HepG2 (cell line): ENCODE results near the gene EMILIN1. TPM values are rescaled to one million over a fixed set of nuclear protein-coding genes. Genes with fewer than 3 reads are reported as not detected.

Experiments used
- ATAC-seq: fragments of 200-7000 bp; cut with Tn5 transposase; 3 replicates; pipeline ENCODE4 v1.9.1; 2020; ENCODE audit warnings: mild to moderate bottlenecking, moderate library complexity
- BruUV-seq: library from RNA; stranded (reverse); fragments of 400-500 nt; replicated peaks from 2 replicates; lab custom pipeline; 2021; lab: Mats Ljungman, UMichigan
- CTCF ChIA-PET: fragments of 300-600 bp; formaldehyde crosslinking; extraction: SDS; loops from one replicate; lab custom pipeline; 2021; ENCODE audit warnings: low total read pairs, inconsistent platforms, low intra/inter-chr PET ratio; lab: Yijun Ruan, JAX
- POLR2A ChIA-PET: fragments of 350-600 bp; sonication (Branson Sonifier 250); formaldehyde crosslinking; loops from one replicate; lab custom pipeline; 2020; ENCODE audit warnings: antibody characterized with exemption, inconsistent platforms; lab: Yijun Ruan, JAX
- DNase-seq: peaks from one replicate; pipeline ENCODE4 v3.0.0-alpha.2; 2015; ENCODE audit warnings: low spot score
- FAIRE-seq: peaks from 3 replicates; lab custom pipeline; 2011; peaks lifted over from hg19 to GRCh38; lab: Jason Lieb, UNC
- H2AFZ ChIP-seq: one replicate; pipeline ENCODE4 v1.6.1; 2011; ENCODE audit warnings: low read length, inconsistent platforms
- H3K27ac ChIP-seq: fragments of 300-600 bp; 3 replicates; pipeline ENCODE4 v1.8.0; 2011; ENCODE audit warnings: mixed run types, mild to moderate bottlenecking, mixed read lengths, low read length, inconsistent platforms; ENCODE audit not compliant: insufficient read depth; ENCODE audit errors: extremely low read length
- H3K27me3 ChIP-seq, 2 experiments: fragments of 200-600 bp in 1 of 2; 2 replicates in 1 of 2; 3 replicates in 1 of 2; pipeline versions ENCODE4 v1.6.0 to v1.8.0; 2011; ENCODE audit warnings: low read length in 2 of 2, mild to moderate bottlenecking in 2 of 2, moderate library complexity in 2 of 2, inconsistent platforms in 1 of 2; ENCODE audit not compliant: insufficient read depth in 2 of 2, control insufficient read depth in 1 of 2
- H3K36me3 ChIP-seq, 2 experiments: fragments of 200-600 bp in 1 of 2; replicated peaks in 1 of 2; 2 replicates in 1 of 2; 3 replicates in 1 of 2; pipeline versions ENCODE4 v1.5.1 to v1.8.0; 2011; ENCODE audit warnings: low read length in 2 of 2, inconsistent platforms in 1 of 2; ENCODE audit not compliant: insufficient read depth in 2 of 2, control insufficient read depth in 1 of 2
- H3K4me1 ChIP-seq: 2 replicates; pipeline ENCODE4 v1.5.1; 2012; ENCODE audit warnings: low read length, inconsistent platforms; ENCODE audit not compliant: insufficient read depth
- H3K4me2 ChIP-seq: 2 replicates; pipeline ENCODE4 v1.6.0; 2011; ENCODE audit warnings: low read depth, low read length, inconsistent platforms
- H3K4me3 ChIP-seq, 3 experiments: fragments of 200-600 bp in 1 of 3; sonication (generic), shearing (Covaris generic) in 1 of 3; replicated peaks in 1 of 3; 2 replicates each; pipeline ENCODE4 v1.5.1; 2011 to 2016; ENCODE audit warnings: low read length in 3 of 3, inconsistent platforms in 2 of 3, low read depth in 2 of 3, mild to moderate bottlenecking in 2 of 3, control low read depth in 1 of 3, mixed read lengths in 1 of 3; ENCODE audit not compliant: insufficient read depth in 1 of 3
- H3K79me2 ChIP-seq: one replicate; pipeline ENCODE4 v1.6.1; 2011; ENCODE audit warnings: low read length, inconsistent platforms; ENCODE audit not compliant: insufficient read depth
- H3K9ac ChIP-seq: 2 replicates; pipeline ENCODE4 v1.6.0; 2011; ENCODE audit warnings: mild to moderate bottlenecking, low read depth, low read length, inconsistent platforms; ENCODE audit not compliant: insufficient read depth
- H3K9me3 ChIP-seq: 2 replicates; pipeline ENCODE4 v1.5.1; 2012; ENCODE audit warnings: mild to moderate bottlenecking, low read length
- H4K20me1 ChIP-seq: 2 replicates; pipeline ENCODE4 v1.6.0; 2011; ENCODE audit warnings: inconsistent platforms, mild to moderate bottlenecking, low read length, moderate library complexity; ENCODE audit not compliant: insufficient read depth
- HNRNPH1 ChIP-seq: fragments of 200-400 bp; formaldehyde crosslinking; optimal IDR thresholded peaks from 2 replicates; pipeline ENCODE3; 2017; ENCODE audit warnings: mild to moderate bottlenecking, low read depth, low read length
- HOXA5 ChIP-seq: sonication (generic); formaldehyde crosslinking; IDR thresholded peaks from 2 replicates; pipeline ENCODE4 v1.4.0; 2020; ENCODE audit warnings: missing genetic modification reagents
- IRF1 ChIP-seq: sonication (generic); formaldehyde crosslinking; IDR thresholded peaks from 2 replicates; pipeline ENCODE4 v1.4.0; 2020; ENCODE audit warnings: low read depth, mild to moderate bottlenecking, missing genetic modification reagents
- KAT2B ChIP-seq: fragments of 150-350 bp; IDR thresholded peaks from 2 replicates; pipeline ENCODE4 v1.6.1; 2014; ENCODE audit warnings: low read depth, low read length, borderline replicate concordance
- MAFK ChIP-seq, 2 experiments: IDR thresholded peaks in 1 of 2; conservative IDR thresholded peaks in 1 of 2; 2 replicates each; pipeline ENCODE4 v1.6.1; 2011; ENCODE audit warnings: improper control_type of control experiment in 2 of 2, low read length in 2 of 2
- MEF2D ChIP-seq: sonication (generic); formaldehyde crosslinking; IDR thresholded peaks from 2 replicates; pipeline ENCODE4 v1.5.1; 2020; ENCODE audit warnings: mild to moderate bottlenecking, missing genetic modification reagents
- MIXL1 ChIP-seq: IDR thresholded peaks from 2 replicates; pipeline ENCODE4 v1.6.1; 2016
- NFE2L1 ChIP-seq: sonication (generic); formaldehyde crosslinking; IDR thresholded peaks from 2 replicates; pipeline ENCODE4 v1.4.0; 2020; ENCODE audit warnings: missing genetic modification reagents, mild to moderate bottlenecking, borderline replicate concordance
- POGK ChIP-seq: sonication (generic); formaldehyde crosslinking; conservative IDR thresholded peaks from 2 replicates; pipeline ENCODE4 v1.8.0; 2022; ENCODE audit warnings: mild to moderate bottlenecking, moderate library complexity, missing genetic modification reagents
- YEATS2 ChIP-seq: sonication (generic); formaldehyde crosslinking; IDR thresholded peaks from 2 replicates; pipeline ENCODE4 v1.4.0; 2020; ENCODE audit warnings: missing genetic modification reagents, borderline replicate concordance
- ZBTB7A ChIP-seq: sonication (generic); formaldehyde crosslinking; IDR thresholded peaks from 2 replicates; pipeline ENCODE4 v1.8.0; 2022; ENCODE audit warnings: mild to moderate bottlenecking, missing genetic modification reagents
- ZIK1 ChIP-seq: sonication (generic); formaldehyde crosslinking; IDR thresholded peaks from 2 replicates; pipeline ENCODE4 v1.5.0; 2020; ENCODE audit warnings: mild to moderate bottlenecking, low read depth, missing genetic modification reagents, borderline replicate concordance
- ZNF317 ChIP-seq: sonication (generic); formaldehyde crosslinking; IDR thresholded peaks from 2 replicates; pipeline ENCODE4 v1.5.0; 2020; ENCODE audit warnings: mild to moderate bottlenecking, missing genetic modification reagents
- ZNF331 ChIP-seq: sonication (generic); formaldehyde crosslinking; IDR thresholded peaks from 2 replicates; pipeline ENCODE4 v1.4.0; 2020; ENCODE audit warnings: missing genetic modification reagents
- ZNF530 ChIP-seq: sonication (generic); formaldehyde crosslinking; IDR thresholded peaks from 2 replicates; pipeline ENCODE4 v1.5.0; 2020; ENCODE audit warnings: low read depth, mild to moderate bottlenecking, missing genetic modification reagents
- ZNF562 ChIP-seq: sonication (generic); formaldehyde crosslinking; IDR thresholded peaks from 2 replicates; pipeline ENCODE4 v1.8.0; 2022; ENCODE audit warnings: missing genetic modification reagents, borderline replicate concordance
- ZNF644 ChIP-seq: IDR thresholded peaks from 2 replicates; pipeline ENCODE4 v1.6.1; 2016; ENCODE audit warnings: low read depth
- ZNF75D ChIP-seq: sonication (generic); formaldehyde crosslinking; IDR thresholded peaks from 2 replicates; pipeline ENCODE4 v1.8.1; 2023; ENCODE audit warnings: missing genetic modification reagents, mild to moderate bottlenecking, borderline replicate concordance
- ZZZ3 ChIP-seq: sonication (generic); formaldehyde crosslinking; IDR thresholded peaks from 2 replicates; pipeline ENCODE4 v1.4.0; 2020; ENCODE audit warnings: missing genetic modification reagents, mild to moderate bottlenecking, borderline replicate concordance
- WGBS: methylation state at CpG from one replicate; pipeline ENCODE4 v1.1.6; 2017; ENCODE audit warnings: low lambda C conversion rate; 5-methylcytosine and 5-hydroxymethylcytosine counted together
- in situ Hi-C: cut with HindIII; loops from 2 replicates; pipeline ENCODE4 v1.10.0; 2017; ENCODE audit warnings: low pct_unique_long_range_greater_than_20kb; ENCODE audit not compliant: extremely low pct_ligation_motif_present
- intact Hi-C: fragments of 100-400 bp; cut with micrococcal nuclease; formaldehyde crosslinking; loops from one replicate; pipeline ENCODE4 v1.10.0; 2022; ENCODE audit not compliant: unreplicated experiment
- polyA plus RNA-seq, 8 experiments: library from polyadenylated mRNA; depleted of rRNA in 3 of 8; stranded (reverse) in 7 of 8; unstranded in 1 of 8; fragments of >200 nt; fragmentation: Illumina TruSeq in 4 of 8; extraction: Trizol in 4 of 8; gene quantifications; 2 replicates each; pipeline versions ENCODE4 v1.2.1 to v1.2.3, GENCODE V29; 2011 to 2016; ENCODE audit warnings: low read depth in 4 of 8, missing spikeins in 1 of 8, mixed read lengths in 1 of 8; ENCODE audit not compliant: insufficient read depth in 1 of 8
- total RNA-seq, 5 experiments: library from RNA; depleted of rRNA; stranded (reverse); fragments of >200 nt; fragmentation: Illumina TruSeq; extraction: Trizol; gene quantifications; 2 replicates each; pipeline ENCODE4 v1.2.3, GENCODE V29; 2016; ENCODE audit warnings: low read depth in 1 of 5

EMILIN1 gene
- total and polyA plus RNA-seq, 2 of the 13 experiments (the other 11 are each of a cell fraction or from before 2014, with no cell fraction given), result 8.1 to 9.7 TPM

- intact Hi-C loops (loop anchor here (5.0 to 10.0 kb wide), 3 partner anchors 54 to 1159 kb away; partner anchors contain the start of gene TMEM214), in situ Hi-C loops (no loop called here)
- TF ChIP-seq MEF2D (no peak), ZNF317 (CRISPR knock-in tag) (no peak), ZBTB7A (CRISPR knock-in tag) (no peak), ZNF562 (CRISPR knock-in tag) (no peak), ZNF530 (CRISPR knock-in tag) (no peak), NFE2L1 (CRISPR knock-in tag) (no peak), ZNF331 (CRISPR knock-in tag) (no peak), MAFK (conservative IDR thresholded peaks at IDR 0.05 in 1 of 2, IDR thresholded peaks at IDR 0.05 in 1 of 2; ENCODE audit: low read length in 2 of 2) (no peak), ZIK1 (CRISPR knock-in tag) (no peak), HNRNPH1 (no peak), ZNF75D (CRISPR knock-in tag) (no peak), YEATS2 (CRISPR knock-in tag) (no peak), ZNF644 (no peak), ZZZ3 (CRISPR knock-in tag) (no peak), KAT2B (no peak), MIXL1 (no peak), IRF1 (CRISPR knock-in tag) (no peak), HOXA5 (CRISPR knock-in tag) (no peak), POGK (no peak)
- no TSS peak for BruUV-seq
- ChIA-PET POLR2A (interaction anchor here (1.7 to 9.2 kb wide), 5 partner anchors 7 to 127 kb away, joined by 3 to 106 read pairs (median 15); partner anchors contain the start of genes ABHD1, ATRAID, OST4 and SLC5A6), CTCF (no interaction called here)
- H3K36me3 ChIP-seq, result peaks cover 0 to 3% of the 10 kb centered on the region in 2 experiments; a peak in 3 of 5 replicates
- H3K9me3 ChIP-seq, result no peaks in the 10 kb centered on the region
- peak overlapping the region; percentile 19 to 99 (median 74) for H3K4me3 ChIP-seq
- FAIRE-seq, result no peak
- peaks cover 83% of the 10 kb centered on the region for H3K4me1 ChIP-seq
- peaks cover 53% of the 10 kb centered on the region for H3K79me2 ChIP-seq
- 74% methylated on average over 6 of the region's 6 CpGs for WGBS
- peak overlapping the region; percentile 74 for H3K9ac ChIP-seq
- no peak for ATAC-seq
- peak overlapping the region; percentile 4 for H3K27ac ChIP-seq
- H3K27me3 ChIP-seq, result no peaks in the 10 kb centered on the region
- no peak overlapping the region for H2AFZ ChIP-seq
- DNase-seq, result no peak
- H3K4me2 ChIP-seq, result peak overlapping the region; percentile 97
- no peaks in the 10 kb centered on the region for H4K20me1 ChIP-seq
Observed at GRCh38 chr2:27088634-27089033, 10.2 kb downstream of the EMILIN1 start.
